Effector CD4-positive, alpha-beta T cell (primary cell): ENCODE data around the gene EPHA2.
"Not testable (repeated sequence)": the region's sequence is repeated elsewhere in the genome, so short reads cannot be mapped to it uniquely, and the experiment has no call there.

ENCODE experiments used
- DNase-seq: peaks from one replicate; pipeline ENCODE4 v3.0.0-alpha.2; 2020

The EPHA2 gene

DNA sequence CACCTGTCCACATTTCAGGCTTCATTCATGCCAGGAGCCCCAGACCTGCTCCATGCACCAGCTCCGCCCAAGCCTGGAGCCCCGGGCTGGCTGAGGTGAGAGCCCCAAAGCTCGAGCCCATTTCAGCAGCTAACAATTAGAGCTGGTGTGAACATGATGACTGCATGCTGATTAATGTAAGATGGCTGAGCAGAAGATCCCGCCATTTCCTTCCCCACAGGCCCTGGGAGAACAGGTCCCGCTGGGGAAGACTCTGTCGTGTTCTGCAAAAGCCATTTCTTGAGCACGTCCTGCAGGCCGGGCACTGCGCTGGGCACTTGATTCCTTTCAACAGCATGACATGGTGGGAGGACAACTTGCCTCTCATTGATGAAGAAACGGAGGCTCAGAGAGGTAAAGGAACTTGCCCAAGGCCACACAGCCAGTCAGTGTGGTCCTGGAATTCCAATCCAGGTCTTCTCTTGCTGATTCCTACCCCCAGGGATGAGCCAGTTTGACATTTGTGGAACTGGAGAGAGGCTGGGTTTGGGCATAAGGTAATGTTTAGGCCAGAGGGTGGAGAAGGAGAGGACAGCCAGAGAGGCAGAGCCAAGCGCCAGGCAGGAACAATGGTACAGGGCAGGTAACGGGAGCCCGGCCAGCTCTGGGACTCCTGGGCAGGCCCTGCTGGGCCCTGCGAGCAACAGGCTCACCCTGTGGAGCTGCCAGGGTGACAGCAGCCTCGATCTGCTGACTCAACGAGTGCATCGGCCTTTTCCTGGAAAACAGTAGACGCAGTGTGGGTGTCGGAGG, 28.1 kb upstream of the EPHA2 start:
- no peak for DNase-seq

DNA sequence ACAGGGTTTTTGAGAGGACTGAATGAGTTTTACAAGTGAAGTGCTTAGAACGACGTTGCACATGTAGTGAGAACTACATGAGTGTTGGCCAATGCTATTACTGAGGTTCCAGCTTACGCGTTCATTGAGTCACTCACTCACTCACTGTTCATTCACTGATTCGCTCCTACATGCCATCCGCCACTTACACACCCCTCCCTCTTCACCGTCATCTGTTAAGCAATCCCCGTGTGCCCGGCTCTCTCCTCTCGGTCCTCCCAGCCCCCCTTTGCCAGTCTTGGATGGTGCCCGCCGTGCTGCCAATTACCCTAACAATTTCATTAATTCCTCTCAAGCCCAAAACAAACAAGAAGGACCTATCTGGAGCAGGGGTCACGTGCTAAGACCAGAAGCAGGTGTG, 27.3 kb upstream of the EPHA2 start:
- DNase-seq, result no peak

DNA sequence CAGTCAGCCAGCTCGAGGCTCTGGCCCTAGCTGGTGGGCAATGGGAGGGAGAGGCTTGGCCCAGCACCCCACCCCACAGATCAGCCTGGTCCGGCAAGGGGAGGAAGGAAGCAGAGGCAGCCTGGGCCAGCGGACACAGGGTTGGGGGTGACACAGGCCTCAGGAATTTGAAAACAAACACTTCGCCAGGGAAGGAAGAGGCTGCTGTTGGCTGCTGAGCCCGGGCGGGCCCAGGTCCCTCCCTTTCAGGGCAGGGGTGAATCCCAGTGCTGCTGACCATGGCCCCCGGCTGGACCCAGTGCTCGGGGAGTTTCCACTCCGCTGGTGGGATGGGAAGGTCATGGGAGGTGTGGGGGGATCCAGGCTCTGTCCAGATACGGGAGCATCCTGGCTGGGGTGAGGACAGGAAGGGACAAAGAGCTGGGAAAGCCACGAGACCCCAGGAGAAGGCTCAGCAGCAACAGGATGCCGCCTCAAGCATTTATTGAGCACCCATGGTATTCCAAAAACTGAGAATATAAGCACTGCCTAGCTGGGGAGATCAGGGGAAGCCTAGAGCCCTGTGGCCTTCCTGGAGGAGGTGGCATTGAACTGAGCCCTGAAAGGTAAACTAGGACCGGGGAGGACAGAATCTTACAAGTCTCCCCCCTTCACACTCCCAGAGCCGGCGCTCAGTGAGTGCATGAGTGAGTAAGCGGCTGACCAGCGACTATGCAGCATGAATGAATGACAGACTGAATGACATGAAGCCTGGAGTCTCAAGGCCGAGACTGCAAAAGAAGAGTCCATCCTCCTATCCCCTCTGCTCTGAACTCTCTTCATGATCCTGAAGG, 26.2 kb upstream of the EPHA2 start:
- no peak for DNase-seq

DNA sequence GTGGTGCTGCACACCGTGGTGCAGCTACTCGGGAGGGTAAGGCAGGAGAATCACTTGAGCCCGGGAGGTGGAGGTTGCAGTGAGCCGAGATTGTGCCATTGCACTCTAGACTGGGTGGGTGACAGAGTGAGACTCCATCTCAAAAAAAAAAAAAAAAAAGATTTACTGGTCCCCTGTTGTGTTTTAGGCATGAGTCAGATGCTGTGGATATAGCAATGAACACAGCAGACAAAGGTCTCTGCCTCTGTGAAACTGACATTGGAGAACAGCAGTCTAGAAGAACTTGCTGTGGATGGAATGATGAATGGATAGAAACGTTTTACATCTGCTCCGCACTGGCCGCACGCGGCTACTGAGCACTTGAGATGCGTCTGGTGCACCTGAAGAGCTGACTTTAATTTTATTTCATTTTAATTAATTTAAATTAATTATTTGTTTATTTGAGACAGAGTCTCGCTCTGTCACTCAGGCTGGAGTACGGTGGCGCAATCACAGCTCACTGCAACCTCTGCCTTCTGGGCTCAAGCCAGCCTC, 24.5 kb upstream of the EPHA2 start:
- no peak for DNase-seq

DNA sequence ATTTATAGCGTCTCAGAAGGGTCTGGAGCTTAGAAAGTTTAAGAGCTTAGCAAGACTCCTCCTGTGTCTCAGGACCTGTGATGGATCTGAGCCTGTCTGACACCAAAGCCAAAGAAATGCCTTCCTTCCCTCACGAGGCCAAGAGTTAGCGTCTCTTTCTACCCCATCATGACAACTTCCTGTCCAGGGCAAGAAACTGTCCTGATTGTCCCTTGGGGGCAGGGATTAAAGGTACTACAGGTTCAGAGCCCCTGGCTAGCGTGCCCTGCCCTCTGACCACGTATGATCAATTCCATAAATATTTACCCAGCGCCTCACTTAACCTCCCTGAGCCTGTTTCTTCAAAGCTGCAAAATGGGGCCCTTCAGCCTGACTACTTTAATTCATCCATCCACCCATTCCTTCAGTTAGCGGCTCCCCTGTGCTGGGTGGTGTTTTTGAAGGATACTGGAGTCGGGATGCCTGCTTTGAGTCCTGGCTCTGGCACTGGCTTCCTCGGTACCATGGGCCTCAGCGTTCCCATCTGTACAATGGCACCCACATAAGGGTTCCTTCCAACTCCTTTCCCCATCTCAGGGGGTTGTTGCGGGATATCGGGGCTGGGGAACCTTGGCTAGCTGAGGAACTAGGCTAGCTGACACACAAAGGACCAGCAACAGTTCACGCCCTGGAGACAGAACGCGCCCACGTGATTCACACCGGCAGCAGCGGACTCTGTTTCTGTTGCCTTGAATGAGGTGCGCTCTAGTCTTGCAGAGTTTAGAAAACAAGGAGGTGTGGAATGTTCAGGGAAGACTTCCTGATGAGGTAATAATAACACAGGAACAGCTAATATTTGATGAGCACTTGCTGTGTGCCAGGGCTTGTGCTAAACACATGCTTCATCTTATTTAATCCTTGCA, 23.0 kb upstream of the EPHA2 start:
- DNase-seq, result no peak

DNA sequence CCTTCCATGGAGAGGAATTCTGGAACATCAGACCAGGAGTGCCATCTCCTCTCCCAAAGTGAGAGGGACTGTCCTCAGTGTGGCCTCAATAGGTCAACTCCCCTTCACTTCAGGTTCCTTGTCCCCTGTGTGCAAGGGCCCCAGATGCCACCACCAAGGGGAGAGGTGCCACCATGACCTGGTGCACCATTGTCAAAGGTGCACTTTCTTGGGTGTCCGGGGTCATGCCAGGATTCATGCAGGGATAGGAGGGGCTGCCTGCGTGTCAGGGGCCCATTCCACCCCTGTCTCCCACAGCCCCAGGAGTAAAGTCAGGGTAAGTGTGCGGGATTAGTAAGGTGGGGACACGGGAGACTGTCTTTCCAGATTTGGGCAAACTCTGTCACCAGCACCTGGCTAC, 21.4 kb upstream of the EPHA2 start:
- DNase-seq, result no peak

DNA sequence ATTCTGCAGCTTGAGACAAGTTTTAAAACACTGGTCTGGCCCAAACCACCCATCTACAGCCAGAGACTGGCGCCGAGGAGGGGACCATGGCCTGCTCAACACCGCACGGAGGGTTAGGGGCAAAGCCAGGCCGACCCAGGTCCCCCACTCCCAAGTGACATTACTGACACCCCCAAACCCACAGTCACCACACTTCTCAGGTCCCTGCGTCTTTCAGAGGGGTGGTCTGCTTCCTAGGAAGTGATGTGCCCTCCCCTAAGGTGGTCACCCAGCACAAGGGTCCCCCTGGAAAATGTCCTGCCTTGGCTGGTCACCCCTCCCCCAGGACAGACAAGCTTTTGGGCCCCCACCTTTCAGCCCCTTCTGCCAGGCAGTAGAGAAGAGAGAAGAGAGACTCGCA, 20.8 kb upstream of the EPHA2 start:
- no peak for DNase-seq

DNA sequence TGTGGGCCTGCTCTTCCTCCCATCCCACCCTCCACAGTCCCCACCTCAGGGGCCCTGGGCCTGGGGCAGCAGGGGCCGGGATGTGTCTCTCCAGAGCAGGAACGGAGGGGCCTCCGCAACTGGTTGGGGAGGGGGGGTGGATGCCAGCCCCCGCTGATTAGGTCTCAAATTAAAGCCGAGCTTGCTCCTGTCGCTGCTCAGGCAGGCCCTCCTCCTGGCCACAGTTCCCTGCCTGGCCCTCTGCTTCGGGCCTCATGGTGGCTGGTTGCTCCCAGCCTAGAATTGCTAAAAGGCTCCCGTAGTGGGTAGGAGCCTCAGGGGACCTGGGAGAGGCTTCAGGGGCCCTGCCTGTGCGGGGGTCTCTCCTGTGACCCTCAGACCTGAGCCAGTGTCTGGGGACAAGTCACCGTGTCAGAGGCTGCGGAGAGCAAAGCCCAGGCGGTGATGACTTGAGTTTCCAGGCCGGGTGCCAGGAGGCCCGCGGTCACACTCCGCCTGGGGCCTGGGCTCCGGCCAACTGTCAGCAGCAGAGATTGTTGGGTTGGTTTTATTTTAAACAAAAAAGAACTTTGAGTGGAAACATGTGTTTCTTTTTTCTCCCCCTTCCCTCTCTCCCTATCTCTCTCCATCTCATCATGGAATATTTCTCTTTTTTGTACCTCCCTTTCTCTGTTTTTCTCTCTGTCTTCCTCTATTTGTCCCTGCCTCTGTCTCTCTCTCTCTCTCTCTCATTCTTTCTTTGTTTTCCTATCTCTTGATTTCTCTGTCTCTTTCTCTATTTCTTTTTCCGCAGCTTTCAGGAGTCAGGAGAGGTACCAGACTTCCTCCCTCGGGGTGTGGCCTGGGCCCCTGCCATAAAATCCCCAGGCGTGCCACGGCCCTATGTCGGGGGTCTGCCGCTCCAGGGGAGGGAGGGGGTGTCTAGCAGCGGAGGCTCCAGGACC, 20.0 kb upstream of the EPHA2 start:
- DNase-seq, result no peak

DNA sequence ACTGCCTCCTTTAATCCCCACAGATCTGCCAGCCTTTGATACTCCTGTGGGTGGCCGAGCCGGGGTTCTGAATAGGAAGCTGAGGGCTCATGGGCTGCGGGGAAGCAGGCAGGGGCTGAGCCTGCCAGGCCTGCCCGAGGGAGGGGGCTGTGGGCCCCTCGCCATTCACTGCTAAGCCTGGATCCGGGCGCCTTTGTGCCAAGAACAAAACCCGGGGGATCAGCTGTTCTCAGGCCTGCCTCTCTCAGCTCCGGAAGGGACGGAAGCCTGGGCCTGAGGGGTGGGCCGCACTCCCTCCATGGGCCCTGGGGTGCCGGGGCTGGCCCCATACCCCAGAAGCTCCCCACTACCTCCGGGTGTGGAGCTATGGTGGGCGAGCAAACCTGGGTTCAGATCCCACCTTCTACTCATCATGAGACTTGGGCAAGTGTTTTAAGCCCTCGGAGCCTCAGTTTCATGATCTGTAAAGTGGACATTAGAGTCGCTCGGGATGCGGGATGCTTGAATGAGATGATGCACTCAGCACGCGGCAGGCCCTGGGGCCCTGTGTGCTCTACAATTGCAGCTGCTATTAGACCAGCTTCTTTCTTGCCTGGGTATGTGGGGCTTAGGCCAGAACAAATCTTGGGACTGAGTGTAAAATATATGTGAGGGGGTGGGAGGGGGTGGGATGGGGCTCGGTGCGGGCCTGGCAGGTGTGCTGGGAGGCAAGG, 19.2 kb upstream of the EPHA2 start:
- DNase-seq, result no peak

DNA sequence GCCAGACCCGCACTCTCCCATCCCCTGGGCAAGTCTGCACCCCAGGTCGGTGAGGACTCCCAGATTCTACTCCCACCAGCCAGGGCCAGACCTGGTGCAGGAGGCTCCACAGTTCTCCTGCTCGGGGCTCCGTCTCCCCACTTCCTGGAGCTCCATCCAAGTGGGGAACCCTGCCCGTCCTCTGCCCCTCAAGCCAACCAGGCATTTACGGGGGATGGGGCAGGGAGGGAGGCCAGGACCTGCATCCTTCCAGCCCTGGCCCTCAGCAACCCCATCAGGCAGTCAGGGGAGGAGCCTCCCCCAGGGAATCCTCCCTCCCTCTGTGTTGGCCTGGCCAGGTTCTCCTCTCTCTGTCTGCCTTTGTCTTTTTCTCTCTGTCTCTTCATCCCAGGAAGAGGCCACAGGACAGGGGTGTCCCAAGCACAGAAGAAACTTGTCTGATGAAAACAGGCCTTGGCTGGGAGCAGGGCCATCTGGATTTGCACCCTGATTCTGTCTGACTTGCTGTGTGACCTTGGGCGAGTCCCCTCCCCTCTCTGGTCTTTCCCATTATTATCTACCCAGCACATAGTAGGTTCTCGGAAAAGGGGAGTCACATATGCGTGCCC, 18.5 kb upstream of the EPHA2 start:
- DNase-seq, result no peak

DNA sequence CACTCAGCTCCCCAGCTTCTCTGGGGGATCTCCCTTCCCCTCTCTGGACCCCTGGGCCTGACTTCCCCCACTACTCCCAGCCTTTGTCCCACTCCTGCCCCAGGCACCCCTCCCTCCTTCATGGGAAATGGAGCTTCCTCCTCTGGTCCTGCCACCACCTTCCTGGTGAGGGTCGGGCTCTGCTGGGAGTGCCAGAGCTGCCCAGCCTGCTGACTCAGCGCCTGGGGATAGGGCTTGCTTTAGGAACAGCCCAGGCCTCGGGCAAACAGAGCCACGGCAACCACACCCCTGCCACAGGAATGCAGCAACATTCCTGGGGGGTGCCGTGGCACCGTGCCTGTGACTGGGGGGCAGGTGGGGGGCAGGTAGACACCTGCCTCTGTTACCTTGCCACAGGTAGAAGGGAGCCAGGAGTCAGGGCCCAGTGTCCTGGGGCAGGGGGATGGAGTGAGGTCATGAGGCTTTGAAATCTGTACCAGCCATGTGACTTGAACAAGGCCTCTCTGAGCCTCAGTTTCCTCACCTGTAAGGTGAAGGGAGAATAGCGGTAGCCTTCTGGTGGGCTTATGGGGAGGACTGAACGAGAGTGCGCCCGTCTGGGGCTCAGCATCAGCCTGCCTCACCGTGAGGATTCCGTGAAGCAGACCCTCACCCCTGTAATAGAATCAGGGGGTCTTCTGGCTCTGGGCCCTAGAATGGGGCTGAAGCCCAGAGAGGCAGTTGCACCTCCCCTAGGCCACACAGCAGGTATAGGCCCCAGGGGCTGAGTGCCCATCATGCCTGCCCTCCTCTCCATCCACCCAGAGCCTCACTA, 17.8 kb upstream of the EPHA2 start:
- DNase-seq, result no peak

DNA sequence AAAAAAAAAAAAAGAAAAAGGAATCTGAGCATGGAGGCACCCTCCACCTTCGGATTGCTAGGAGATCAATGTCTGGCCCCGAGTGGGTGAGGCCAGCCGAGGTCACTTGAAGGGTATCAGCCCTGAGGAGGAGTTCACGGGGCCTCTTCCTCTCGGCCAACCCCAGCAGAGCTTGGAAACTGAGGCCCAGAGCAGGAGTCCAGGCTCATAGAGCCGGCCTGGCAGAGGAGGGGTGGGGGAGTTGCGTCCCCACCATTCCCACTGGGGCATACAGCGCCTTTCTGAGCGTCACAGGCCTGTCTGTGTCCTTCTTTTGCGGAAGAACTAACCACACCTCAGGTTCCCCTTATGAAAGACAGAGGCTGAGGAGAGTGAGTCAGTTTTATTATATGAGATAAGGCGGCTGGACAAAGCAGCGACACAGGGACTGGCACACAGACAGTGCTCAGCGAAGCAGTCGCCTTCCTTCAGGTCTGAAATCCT, 17.1 kb upstream of the EPHA2 start:
- DNase-seq, result no peak

DNA sequence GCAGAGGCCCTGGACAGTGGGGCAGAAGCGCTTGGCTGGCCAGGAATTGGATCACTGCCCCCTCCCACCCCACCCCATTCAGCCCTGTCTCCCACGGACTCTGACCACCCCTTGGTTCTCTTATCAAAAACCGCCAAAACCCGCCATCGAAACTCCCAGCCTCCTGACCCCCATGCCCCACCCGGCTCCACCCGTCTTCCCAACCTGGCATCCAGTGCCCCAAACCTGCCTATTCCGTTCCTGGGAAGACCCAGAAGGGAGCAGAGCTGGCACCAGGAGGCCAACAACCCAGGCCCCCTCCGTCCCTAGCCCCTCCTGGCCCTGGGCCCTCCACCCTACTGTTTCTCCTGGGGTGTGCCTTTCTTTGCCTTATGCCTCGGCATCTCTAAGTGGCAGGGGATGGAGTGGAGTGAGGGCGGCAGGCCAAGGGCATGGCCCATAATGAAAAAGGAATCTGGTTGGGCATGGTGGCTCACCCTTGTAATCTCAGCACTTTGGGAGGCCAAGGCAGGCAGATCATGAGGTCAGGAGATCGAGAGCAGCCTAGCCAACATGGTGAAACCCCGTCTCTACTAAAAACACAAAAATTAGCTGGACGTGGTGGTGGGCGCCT, 16.5 kb upstream of the EPHA2 start:
- no peak for DNase-seq

DNA sequence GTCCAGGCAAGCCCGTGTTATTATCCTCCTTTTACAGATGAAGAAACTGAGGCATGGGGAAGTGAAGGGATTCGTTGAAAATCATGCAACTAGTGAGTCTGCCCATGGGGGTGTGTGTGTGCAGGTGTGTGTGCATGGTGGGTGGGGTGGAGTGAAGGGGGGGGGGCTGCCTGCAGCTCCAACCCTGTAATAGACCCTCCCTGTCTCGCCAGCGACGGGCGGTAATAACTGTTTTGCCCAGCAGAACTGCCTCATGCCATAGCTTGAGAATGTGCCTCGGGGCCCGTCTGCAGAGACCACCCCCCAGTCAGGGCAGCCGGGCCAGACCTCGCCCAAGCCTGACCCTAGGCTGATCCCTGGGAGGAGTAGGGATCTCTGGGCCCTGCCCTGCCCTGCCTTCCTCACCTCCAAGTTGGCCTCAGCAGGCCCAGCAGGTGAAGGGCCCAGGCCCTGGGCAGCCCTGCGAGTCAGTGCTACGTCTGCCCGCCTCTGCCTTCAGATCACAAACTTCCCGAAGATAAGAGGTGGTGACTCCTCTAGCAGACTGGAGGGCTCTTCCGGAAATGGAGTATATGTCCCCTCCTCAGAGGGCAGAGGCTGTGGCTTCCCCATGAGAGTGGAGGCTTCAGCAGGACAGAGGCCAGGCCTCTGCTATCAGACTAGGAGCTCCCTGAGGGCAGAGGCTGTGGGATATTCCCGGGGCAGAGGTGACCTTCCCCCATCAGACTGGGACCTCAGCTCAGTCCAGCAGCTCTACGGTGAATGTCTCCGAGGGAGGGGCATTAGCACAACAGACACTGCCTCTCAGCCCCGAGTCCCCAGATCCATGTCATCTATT, 15.7 kb upstream of the EPHA2 start:
- DNase-seq, result no peak

DNA sequence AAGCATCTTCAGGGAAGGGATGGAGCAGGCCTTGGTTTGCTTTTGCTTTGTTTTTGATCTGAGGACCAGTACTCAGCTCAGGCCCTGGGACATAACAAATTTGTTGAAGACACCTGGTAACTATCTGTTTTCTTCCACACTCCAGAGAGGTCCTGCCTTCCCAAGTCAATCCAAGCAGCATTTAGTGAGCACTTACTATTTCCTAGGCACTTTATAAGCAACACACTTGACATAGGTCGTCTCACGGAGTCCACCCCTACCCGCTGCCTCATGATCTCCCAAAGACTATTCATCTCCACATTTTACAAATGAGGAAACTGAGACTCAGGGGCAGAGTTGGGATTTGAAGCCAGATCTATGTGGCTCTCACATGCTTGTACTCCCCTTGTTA, 14.4 kb upstream of the EPHA2 start:
- no peak for DNase-seq

DNA sequence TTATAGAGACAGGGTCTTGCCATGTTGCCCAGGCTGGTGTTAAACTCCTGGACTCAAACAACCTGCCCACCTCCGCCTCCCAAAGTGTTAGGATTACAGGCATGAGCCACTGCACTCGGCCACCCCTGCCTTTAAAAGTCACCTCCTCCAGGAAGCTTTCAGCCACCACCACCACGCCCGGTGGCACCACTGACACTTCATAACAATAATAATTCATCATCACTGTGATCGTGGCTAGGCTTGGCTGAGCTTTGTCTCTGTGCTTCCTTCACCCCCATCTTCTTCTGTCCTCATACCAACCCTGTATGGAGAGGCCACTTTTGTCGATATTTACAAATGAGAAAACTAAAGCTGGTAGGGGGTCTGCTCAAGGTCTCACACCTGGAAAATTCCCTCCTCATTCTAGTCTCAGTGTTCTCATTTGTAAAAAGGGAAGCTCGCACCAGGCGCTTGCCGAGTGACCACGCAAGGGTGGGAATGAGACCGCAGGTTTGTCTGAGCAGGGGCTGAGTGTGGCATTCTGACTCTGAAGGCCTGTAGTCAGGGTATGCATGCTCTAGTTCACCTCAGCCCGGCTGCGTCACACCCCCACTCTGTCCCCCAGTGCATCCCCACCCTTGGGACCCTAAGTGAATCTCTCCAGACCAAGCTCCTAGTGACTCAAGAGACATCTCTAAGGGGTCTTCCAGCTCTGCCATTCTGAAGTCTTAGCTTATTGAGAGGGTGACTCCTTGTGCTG, 12.9 kb upstream of the EPHA2 start:
- no peak for DNase-seq

DNA sequence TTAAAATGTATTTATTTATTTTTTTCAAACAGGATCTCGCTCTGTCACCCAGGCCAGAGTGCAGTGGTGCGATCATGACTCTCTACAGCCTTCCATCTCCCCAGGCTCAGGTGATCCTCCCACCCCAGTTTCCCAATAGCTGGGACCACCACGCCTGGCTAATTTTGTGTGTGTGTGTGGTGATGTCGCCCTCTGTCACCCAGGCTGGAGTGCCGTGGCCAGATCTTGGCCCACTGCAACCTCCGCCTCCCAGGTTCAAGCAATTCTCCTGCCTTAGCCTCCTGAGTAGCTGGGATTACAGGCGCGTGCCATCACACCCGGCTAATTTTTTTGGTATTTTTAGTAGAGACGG, 12.3 kb upstream of the EPHA2 start:
- DNase-seq, result not testable (repeated sequence)
